ENCODE measurements around the gene CIP2A. TPM values are rescaled to one million over a fixed set of nuclear protein-coding genes. Genes with fewer than 3 reads are reported as not detected.

CIP2A gene
- total RNA-seq (ENCODE audit: low replicate concordance): 1.5 and 7.8 TPM in 2 replicates

GRCh38 chr3:108589081-108589997, at the start of gene CIP2A, which contains the start of gene DZIP3:
CIP2A (minus strand) TSS chr3:108589438; CDS start chr3:108589375, 63 bp downstream.
DZIP3 (plus strand) TSS chr3:108589722; CDS start chr3:108605407, 15,685 bp downstream.

DNA sequence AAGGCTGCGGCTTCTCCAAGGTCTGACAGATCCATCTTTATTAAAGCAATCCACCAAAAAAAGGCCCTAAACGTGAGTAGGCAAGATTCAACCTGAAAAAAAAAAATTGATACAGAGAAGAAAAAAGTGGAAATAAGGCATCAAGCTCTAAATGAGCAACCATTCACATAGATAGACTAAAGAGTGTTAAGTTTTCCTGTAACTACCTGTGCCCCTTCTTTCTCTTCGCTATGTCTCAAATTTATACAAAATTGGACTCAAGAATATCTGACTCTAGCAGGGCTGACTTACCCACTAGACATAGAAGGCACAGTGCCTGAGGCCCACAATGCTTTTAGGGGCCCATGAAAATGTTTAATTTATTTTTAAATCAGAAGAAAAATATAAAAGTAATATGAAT, 78.7 kb downstream of the CIP2A start, which contains the start of gene MYH15:
MYH15 (minus strand) TSS at position 101 of the 400 bp plus-strand sequence; CDS start at position 35, 66 bp downstream.

Other genes starting within 250 kb of the CIP2A start
- gene MYH15, start 78.8 kb downstream of the CIP2A start, total RNA-seq (ENCODE audit: low replicate concordance): 0.15 and 1.1 TPM in 2 replicates
- gene DZIP3, start 284 bp upstream of the CIP2A start, total RNA-seq (ENCODE audit: low replicate concordance): 5.4 and 9.0 TPM in 2 replicates
- gene RETNLB, start 168.0 kb upstream of the CIP2A start, total RNA-seq (ENCODE audit: low replicate concordance): not detected in 2 replicates
- gene TRAT1, start 233.3 kb upstream of the CIP2A start, total RNA-seq (ENCODE audit: low replicate concordance): not detected in 2 replicates

All from smooth muscle cell of the coronary artery (primary cell).